Stimulated activated CD8-positive, alpha-beta memory T cell treated with anti-CD3 and anti-CD28 coated beads, Interleukin-4, amount 100 ng/mL, for 4 hours (primary cell): ENCODE measurements around the gene SRMS.

Experiments used
- DNase-seq, 2 donors: peaks; one replicate each; pipeline ENCODE4 v3.0.0-alpha.2; 2020; ENCODE audit warnings: low read depth in 2 of 2, low spot score in 1 of 2

The SRMS gene

GRCh38 chr20:63539441-63540370 lies 7.8 kb downstream of the SRMS start:
- no peak for DNase-seq

DNA sequence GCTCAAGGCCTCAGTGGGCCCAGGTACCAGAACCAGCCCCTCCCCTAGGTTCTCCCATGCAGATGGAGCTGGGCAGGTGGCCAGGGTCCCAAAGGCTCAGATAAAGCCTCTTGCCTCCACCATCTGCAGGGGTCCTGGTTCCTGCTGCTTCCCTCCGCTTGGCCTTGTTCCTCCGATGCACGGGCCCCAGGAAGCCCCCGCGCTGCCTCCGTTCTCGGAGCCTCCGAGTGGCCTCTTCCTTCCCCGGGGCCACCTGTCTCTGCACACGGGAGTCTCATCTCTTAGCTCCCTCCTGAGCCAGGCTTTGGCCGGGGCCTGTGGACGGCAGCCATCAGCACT lies 8.5 kb downstream of the SRMS start:
- DNase-seq, result no peak

- DNase-seq, result no peak
Observed at GRCh38 chr20:63538204-63539091, 9.1 kb downstream of the SRMS start.

- peak; percentile 84 to 86 for DNase-seq
Observed at GRCh38 chr20:63537525-63538203, 9.9 kb downstream of the SRMS start.

- no peak for DNase-seq
Observed at GRCh38 chr20:63536997-63537524, 10.5 kb downstream of the SRMS start, which contains the start of gene PTK6. TSS of gene PTK6 (minus strand) at chr20:63537376. CDS start at chr20:63537314, 62 bp downstream.

DNA sequence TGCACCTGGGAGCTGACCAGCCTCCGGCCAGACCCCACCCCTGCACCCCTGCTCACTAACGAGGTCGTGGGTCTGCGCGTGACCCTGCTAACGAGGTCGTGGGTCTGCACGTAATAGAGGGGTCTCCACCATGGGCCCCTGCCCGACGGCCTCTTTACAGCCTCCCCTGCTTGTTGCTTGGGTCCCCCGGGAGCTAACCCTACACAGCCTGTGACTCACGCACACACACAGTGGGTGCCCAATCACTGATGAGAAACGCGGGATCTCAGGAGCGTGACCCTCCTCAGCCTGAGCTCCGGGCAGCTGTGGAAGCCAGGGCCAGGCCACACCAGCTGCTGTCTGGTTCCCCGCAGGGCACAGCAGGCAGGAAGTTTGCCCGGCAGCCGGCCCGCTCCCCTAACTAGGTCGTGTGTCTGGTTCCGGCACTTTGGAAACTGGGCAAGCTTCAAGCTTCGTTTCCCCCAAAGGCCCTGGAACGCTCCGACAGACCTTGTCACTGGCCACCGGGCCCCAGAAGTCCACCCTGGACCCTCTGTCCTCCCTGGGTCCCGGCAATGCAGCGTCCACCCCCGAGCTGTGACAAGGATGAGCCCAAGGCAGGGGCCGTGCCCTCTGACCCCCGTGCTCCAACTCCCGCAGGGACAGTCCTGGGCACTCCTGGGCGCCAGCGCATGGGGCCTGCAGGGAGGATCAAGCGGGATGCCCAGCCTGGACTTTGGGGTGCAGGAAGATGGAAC lies 11.1 kb downstream of the SRMS start:
- DNase-seq, result no peak

- no peak for DNase-seq
Observed at GRCh38 chr20:63534831-63535651, 12.5 kb downstream of the SRMS start.

- DNase-seq, result no peak
Observed at GRCh38 chr20:63534427-63534830, 13.1 kb downstream of the SRMS start.

- DNase-seq, result no peak
Observed at GRCh38 chr20:63533871-63534393, 13.6 kb downstream of the SRMS start.

DNA sequence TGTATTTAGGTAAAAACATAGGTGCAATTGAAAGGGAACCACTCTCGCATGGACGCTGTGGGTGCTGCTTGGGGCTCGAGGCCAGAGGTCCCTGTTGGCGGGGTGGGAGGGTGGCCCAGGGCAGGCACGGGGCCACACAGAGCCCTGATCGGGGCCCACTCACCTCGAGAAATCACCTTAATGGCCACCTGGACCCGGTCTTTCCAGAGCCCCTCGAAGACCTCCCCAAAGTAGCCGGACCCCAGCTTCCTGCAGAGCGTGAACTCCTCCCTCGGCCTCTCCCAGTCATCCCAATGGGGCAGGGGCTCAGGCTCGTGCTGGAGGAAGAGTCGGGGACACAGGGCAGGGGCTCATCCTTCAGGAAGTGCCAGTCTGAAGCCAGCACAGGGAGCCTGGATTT lies 14.2 kb downstream of the SRMS start:
- DNase-seq, result no peak

GRCh38 chr20:63532449-63532971 lies 15.0 kb downstream of the SRMS start:
- no peak for DNase-seq

DNA sequence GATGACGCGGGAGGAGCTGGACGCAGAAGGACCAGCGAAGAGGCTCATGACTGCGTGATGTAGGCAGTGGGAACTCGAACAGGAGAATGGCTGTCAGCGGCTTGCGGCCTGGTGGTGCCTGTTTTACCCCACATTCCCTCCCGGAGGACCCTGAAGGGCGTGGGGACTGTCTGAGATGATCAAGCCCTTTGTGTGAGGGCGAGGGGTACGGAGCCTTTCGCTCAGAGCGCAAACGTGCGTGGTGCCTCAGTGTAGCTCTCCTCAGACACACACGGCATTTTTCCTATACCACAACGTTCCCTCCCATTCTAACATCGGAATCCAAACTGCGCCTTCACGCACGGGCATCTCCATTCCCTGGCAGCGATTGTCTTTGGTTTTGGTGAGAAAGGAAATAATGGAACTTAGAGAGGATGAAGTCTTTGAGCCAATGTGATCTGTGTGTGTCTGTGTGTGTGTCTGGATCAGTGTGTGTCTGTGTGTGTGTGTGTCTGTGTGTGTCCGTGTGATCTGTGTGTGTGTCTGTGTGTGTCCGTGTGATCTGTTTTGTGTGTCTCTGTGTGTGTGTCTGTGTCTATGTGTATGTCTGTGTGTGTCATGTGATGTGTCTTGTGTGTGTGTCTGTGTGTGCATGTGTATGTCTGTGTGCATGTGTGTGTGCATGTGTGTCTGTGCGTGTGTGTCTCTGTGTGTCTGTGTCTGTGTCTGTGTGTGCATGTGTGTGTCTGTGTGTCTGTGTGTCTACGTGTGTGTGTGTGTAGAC lies 15.7 kb downstream of the SRMS start:
- DNase-seq, result no peak

GRCh38 chr20:63530788-63531160 lies 16.8 kb downstream of the SRMS start:
- no peak for DNase-seq

DNA sequence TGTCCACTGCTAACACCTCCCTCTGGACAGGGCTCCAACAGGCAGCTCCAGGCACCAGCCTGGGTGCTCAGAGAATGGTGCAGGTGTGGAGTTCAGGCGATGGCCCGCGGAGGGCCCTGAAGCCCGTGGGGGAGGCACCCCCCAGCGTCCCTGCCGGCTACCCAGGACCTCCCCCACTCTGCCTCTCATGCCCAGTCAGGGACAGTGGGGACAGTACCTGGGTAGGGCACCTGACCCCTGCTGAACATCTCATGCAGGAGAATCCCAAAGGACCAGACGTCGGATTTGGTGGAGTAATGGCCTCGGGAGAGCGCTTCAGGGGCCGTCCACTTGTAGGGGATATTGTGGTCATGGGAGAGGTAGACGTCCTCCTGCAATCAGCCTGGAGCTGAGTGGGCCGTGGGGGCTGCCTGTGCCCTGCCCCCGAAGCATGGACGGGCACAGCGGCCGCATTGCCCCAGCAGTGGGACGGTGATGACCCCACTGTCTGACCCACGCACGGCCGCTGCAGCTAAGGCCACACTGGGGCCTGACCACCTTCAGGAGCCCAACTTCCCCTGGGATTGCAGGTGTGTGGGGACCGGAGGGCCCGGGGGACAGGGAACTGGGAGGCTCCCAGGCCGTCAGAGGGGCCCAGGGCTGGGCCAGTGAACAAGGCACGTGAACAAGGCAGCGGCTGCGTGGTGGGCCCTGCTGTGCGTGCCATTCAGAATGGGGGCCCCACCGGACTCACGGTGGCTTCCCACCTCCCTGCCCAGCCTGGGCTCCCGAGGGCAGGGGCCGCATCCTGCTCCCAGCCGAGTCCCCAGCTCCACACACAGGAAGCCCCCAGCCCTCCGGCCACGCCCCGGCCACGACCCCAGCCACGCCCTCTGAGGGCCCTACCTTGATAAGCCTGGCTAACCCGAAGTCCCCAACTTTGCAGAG lies 17.4 kb downstream of the SRMS start:
- DNase-seq, result no peak

GRCh38 chr20:63529180-63529860 lies 18.2 kb downstream of the SRMS start:
- no peak for DNase-seq

- DNase-seq, result no peak
Observed at GRCh38 chr20:63527184-63527583, 20.4 kb downstream of the SRMS start.

DNA sequence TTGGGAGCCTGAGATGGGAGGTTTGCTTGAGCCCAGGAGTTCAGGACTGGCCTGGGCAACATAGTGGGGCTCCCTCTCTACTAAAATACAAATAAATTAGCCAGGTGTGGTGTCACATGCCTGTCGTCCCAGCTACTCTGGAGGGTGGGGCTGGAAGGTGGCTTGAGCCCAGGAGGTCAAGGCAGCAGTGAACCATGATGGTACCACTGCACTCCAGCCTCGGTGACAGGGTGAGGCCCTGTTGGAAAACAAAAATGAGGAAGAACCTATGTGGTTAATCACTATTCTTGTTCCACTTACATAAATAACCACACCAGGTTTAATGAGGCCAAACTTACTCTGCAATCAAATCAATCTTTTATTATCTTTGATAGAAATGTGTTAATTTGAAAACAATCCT lies 21.6 kb downstream of the SRMS start:
- DNase-seq, result no peak
